GM19452 (cell line): ENCODE results near the gene USP6NL.

ENCODE experiments used
- ATAC-seq: cut with Tn5 transposase; IDR thresholded peaks from one replicate; pipeline ENCODE4 v1.9.1; 2021; ENCODE audit not compliant: unreplicated experiment

The USP6NL gene

DNA sequence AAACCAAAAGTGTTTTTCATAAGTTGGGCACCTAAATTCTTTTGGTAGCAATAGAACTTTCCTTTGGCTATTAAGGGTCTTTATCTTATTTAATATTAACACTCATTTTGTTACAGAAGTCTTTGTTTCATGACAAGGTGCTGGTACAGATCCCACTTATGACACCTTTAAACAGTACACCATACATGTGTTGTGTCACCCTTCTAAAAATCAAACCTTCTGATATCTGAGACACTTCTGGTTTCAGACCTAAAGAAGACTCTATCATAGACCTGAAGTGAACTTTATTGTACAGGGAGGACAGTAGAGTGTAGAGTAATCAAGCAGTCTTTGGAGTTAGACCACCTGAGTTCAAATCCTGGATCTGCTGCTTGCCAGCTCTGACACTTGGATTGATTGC is 5.8 kb upstream of the USP6NL start:
- no peak for ATAC-seq

- ATAC-seq = no peak
Measured at GRCh38 chr10:11616021-11616420, 4.6 kb upstream of the USP6NL start.

GRCh38 chr10:11615396-11615795 is 3.9 kb upstream of the USP6NL start:
- no peak for ATAC-seq

- ATAC-seq = no peak
Measured at GRCh38 chr10:11612021-11613001, 861 bp upstream of the USP6NL start.

- ATAC-seq = peak; percentile 2
Measured at GRCh38 chr10:11610826-11611247, 613 bp downstream of the USP6NL start.

GRCh38 chr10:11610166-11610825 is 1.2 kb downstream of the USP6NL start:
- no peak for ATAC-seq

- ATAC-seq = peak; percentile 23
Measured at GRCh38 chr10:11609492-11610093, 1.9 kb downstream of the USP6NL start.

DNA sequence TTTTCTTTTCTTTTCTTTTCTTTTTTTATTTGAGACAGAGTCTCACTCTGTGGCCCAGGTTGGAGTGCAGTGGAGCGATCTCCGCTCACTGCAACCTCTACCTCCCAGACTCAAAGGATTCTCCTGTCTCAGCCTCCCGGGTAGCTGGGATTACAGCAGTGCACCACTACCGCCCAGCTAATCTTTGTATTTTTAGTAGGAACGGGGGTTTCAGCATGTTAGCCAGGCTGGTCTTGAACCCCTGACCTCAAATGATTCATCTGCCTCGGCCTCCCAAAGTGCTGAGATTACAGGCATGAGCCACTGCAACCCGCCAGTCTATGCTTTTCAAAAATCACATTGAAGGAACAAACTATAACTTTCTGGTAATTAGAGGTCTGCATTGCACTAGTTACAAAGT is 2.4 kb downstream of the USP6NL start:
- no peak for ATAC-seq

GRCh38 chr10:11608159-11609013 is 3.1 kb downstream of the USP6NL start:
- ATAC-seq = no peak

DNA sequence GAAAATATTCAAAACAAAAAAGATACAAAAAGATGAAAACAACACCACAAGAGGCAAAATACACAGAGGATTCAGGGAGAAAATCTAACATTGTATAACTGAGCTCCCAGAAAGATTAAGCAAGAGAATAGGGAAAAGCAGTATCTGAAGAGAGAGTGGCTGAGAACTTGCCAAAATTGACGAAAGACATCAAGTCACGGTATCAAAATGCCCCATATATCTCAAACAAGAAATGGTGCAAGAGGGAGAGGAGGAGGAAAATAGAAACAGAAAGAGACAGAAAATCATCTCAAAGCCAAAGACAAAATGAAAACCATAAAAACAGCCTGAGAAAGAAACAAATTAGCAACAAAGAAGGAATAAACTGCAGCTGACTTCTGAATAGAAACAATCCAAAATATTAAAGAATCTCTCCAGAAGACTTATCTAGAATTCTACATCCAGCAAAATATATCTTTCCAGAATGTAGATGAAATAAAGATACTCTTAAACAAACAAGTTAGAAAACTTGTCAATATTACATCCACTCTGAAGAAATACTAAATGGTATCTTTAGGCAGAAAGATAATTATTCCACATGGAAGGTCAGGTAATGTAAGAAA is 5.5 kb downstream of the USP6NL start:
- no peak for ATAC-seq

DNA sequence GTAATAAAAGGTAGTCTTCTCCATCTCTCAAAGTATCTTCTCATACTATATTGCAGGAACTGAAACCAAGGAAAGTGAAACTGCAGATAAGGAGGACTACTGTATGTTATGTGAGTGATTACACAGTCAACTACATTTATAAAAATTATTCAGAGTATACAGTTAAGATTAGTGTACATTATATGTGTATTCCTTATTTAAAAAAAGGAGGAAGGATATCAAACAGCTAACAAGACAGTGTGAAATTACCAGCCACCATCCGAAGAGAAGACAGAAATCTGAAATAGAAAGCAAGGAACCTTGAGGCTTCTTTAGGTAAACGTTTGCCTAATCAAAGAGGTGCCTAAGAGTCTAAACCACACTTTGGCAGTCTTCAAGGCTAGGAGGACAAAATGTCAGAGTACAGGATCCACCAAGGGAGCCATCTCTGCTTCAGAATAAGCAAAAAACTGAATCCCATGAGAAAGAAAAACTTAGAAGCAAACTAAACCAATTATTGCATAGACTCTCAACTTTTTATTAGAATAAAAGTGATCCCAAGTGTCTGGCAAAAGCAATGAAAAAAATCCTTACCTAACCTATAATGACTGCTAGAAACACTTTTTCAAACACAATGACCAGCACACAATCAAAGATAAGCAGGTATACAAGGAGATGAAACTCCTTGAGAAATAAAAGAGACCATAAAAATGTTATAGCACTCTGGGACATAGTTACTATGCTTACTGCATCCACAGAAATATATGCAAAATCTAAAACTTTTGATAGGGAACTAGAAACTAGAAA is 6.4 kb downstream of the USP6NL start:
- ATAC-seq = peak; percentile 35

DNA sequence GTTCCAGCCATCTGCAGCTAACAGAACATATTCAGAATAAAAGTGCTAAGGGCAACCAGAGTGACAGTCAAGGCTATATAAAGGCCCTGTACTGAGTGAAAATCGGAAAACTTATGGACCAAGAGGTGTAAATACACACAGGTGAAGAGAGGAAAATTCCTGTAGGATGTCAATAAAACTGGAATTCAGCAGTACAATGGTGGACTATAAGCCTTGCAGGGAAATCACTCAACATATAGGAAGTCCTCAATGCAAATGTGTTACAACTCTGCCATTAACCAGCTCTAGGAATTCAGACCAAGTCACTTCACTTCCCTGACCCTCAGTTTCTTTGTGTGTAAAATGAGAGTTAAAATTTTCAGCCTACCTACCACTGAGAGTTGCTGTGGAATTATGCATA is 7.7 kb downstream of the USP6NL start:
- ATAC-seq = no peak

DNA sequence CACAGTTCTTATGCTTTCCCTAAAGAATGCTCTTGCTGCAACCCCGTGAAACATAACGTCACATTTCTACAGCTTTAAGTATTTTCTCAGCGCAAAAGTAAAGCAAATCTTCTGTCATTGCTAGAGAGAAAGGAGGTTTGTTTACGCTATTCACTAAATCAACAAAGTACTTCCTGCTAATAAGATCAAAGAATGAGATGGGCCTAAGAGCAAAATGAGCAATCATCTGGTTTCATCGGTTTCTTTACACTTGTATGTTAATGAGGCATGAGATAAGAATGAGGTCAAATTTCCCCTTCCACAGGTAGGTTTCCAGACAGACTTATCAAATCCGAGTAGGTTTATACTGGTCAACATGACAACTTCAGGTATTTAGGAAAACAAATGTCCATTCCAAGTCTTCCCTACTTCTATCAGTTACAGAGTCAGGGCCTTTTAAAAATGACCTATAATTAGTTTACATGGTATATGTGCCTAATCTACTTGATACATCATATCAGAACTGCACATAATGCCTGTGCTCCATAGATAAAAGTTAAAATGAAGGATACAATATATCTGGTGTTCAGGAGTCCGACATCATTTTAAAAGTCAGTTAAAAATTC is 8.4 kb downstream of the USP6NL start:
- ATAC-seq = no peak

GRCh38 chr10:11602358-11602757 is 9.1 kb downstream of the USP6NL start:
- ATAC-seq = peak; percentile 24

GRCh38 chr10:11601670-11602069 is 9.8 kb downstream of the USP6NL start:
- ATAC-seq = no peak

GRCh38 chr10:11600280-11600679 is 11.2 kb downstream of the USP6NL start:
- no peak for ATAC-seq

GRCh38 chr10:11598712-11599397 is 12.6 kb downstream of the USP6NL start:
- no peak for ATAC-seq

DNA sequence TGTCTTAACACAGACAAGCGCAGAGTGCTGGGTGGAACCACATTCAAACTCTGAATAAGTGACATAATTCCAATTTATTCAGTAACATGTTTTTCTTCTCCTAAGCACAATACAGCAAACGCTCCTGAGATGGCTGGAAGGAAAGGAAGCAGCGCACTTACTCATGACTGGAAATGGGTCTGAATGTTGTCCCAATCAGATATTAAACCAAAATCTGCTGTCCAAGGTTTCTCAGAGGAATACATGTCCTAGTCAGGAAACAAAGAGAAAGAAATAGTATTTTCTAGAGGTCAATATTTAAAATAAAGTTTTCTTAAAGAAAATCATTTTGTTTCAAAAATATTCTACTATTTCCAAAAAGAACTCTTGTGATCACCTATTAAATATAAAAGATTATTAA is 14.0 kb downstream of the USP6NL start:
- ATAC-seq = no peak

DNA sequence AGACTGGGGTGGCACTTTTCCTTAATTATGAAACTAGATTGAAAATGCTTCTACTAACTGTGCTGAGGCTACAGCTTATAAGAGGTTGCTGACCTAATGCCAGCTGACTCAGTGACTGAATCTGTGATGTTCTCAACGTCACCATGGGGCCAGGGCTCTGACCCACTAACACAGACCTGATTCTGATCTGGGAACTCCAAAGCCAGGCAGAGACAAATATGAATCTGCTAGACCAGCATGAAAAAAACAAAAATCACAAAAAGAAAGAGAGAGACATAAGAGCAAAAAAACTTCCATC is 16.1 kb downstream of the USP6NL start:
- no peak for ATAC-seq
